Loucy (cell line): ENCODE data around the gene ZNF865.

Source experiments
- H2AFZ ChIP-seq: fragments of 200-600 bp; sonication (generic); 2 replicates; pipeline ENCODE4 v1.6.0; 2016; ENCODE audit warnings: antibody characterized with exemption, mild to moderate bottlenecking, low read length, moderate library complexity
- H3F3A ChIP-seq: fragments of 200-600 bp; 2 replicates; pipeline ENCODE4 v1.6.0; 2016; ENCODE audit warnings: antibody characterized with exemption, low read depth, mild to moderate bottlenecking
- H3K27me3 ChIP-seq: fragments of 200-600 bp; sonication (generic); 2 replicates; pipeline ENCODE4 v1.6.1; 2014; ENCODE audit warnings: low read length, mild to moderate bottlenecking; ENCODE audit not compliant: insufficient read depth, poor library complexity, severe bottlenecking
- H3K36me3 ChIP-seq: fragments of 200-600 bp; sonication (generic); 2 replicates; pipeline ENCODE4 v1.6.1; 2016; ENCODE audit warnings: low read length; ENCODE audit not compliant: insufficient read depth
- H3K4me1 ChIP-seq: fragments of 200-600 bp; sonication (generic); 2 replicates; pipeline ENCODE4 v1.5.1; 2014; ENCODE audit warnings: low read length, mild to moderate bottlenecking; ENCODE audit not compliant: insufficient read depth, poor library complexity, severe bottlenecking
- H3K4me2 ChIP-seq: fragments of 200-600 bp; sonication (generic); 2 replicates; pipeline ENCODE4 v1.6.0; 2014; ENCODE audit warnings: antibody characterized with exemption, low read length, low read depth, mild to moderate bottlenecking; ENCODE audit not compliant: poor library complexity, severe bottlenecking
- H3K4me3 ChIP-seq: fragments of 200-600 bp; sonication (generic); 2 replicates; pipeline ENCODE4 v1.5.1; 2014; ENCODE audit warnings: low read length, mild to moderate bottlenecking, mixed read lengths; ENCODE audit not compliant: poor library complexity, severe bottlenecking
- H3K79me2 ChIP-seq: fragments of 200-600 bp; sonication (generic); 2 replicates; pipeline ENCODE4 v1.6.1; 2014; ENCODE audit warnings: low read length; ENCODE audit not compliant: insufficient read depth
- H3K9ac ChIP-seq: fragments of 200-600 bp; sonication (generic); 2 replicates; pipeline ENCODE4 v1.6.0; 2014; ENCODE audit warnings: mild to moderate bottlenecking, low read depth, low read length, moderate library complexity; ENCODE audit not compliant: poor library complexity, severe bottlenecking
- H3K9me2 ChIP-seq: fragments of 200-600 bp; sonication (generic); replicated peaks from 2 replicates; pipeline ENCODE4 v1.6.1; 2016; ENCODE audit warnings: low read depth, low read length, mixed read lengths
- H3K9me3 ChIP-seq: fragments of 200-600 bp; sonication (generic); 2 replicates; pipeline ENCODE4 v1.6.1; 2014; ENCODE audit warnings: mild to moderate bottlenecking, antibody characterized with exemption, low read length, low read depth; ENCODE audit not compliant: insufficient read depth
- H4K20me1 ChIP-seq: fragments of 200-600 bp; sonication (generic); 2 replicates; pipeline ENCODE4 v1.6.0; 2014; ENCODE audit warnings: antibody characterized with exemption, low read length, mild to moderate bottlenecking; ENCODE audit not compliant: insufficient read depth, poor library complexity, severe bottlenecking
- CTCF ChIP-seq: fragments of 200-600 bp; sonication (generic); conservative IDR thresholded peaks from 2 replicates; pipeline ENCODE4 v1.5.1; 2014; ENCODE audit warnings: mild to moderate bottlenecking, antibody characterized with exemption, low read length
- EZH2phosphoT487 ChIP-seq: fragments of 200-600 bp; IDR thresholded peaks from 2 replicates; pipeline ENCODE4 v1.6.1; 2018; ENCODE audit warnings: antibody characterized with exemption, mild to moderate bottlenecking, moderate library complexity, borderline replicate concordance

ZNF865 gene

GRCh38 chr19:55590109-55590508 lies 15.3 kb upstream of the ZNF865 start:
- Histone ChIP-seq H3K9ac (no peak overlapping the region), H3K4me1 (peaks cover 18% of the 10 kb centered on the region)
- TF ChIP-seq CTCF (no peak), EZH2phosphoT487 (no peak)

GRCh38 chr19:55590617-55591016 lies 14.8 kb upstream of the ZNF865 start:
- H3K9me2 ChIP-seq: no peaks in the 10 kb centered on the region
- no peak overlapping the region for H2AFZ ChIP-seq
- H3K27me3 ChIP-seq: no peaks in the 10 kb centered on the region
- no peak overlapping the region for H3K4me3 ChIP-seq
- H3K79me2 ChIP-seq: no peaks in the 10 kb centered on the region
- H4K20me1 ChIP-seq: no peaks in the 10 kb centered on the region
- H3K36me3 ChIP-seq: no peaks in the 10 kb centered on the region
- H3K4me2 ChIP-seq: no peak overlapping the region
- no peak overlapping the region for H3K9ac ChIP-seq
- no peaks in the 10 kb centered on the region for H3K9me3 ChIP-seq
- TF ChIP-seq EZH2phosphoT487 (no peak), CTCF (no peak)
- no peaks in the 10 kb centered on the region for H3F3A ChIP-seq
- peaks cover 14% of the 10 kb centered on the region for H3K4me1 ChIP-seq

More at GRCh38 chr19:55590109-55590508, 15.3 kb upstream of the ZNF865 start:
- Histone ChIP-seq H3K79me2 (no peaks in the 10 kb centered on the region), H3K27me3 (no peaks in the 10 kb centered on the region), H2AFZ (no peak overlapping the region), H3K36me3 (no peaks in the 10 kb centered on the region), H3K9me2 (no peaks in the 10 kb centered on the region), H3K4me3 (no peak overlapping the region), H3K4me2 (no peak overlapping the region), H4K20me1 (no peaks in the 10 kb centered on the region), H3K9me3 (no peaks in the 10 kb centered on the region), H3F3A (peaks cover 4% of the 10 kb centered on the region; the same call in 1 of the 2 replicates)

- Histone ChIP-seq H3K4me2 (no peak overlapping the region), H3F3A (no peaks in the 10 kb centered on the region)
Observed at GRCh38 chr19:55591555-55591954, 13.9 kb upstream of the ZNF865 start.

More at GRCh38 chr19:55591555-55591954, 13.9 kb upstream of the ZNF865 start:
- no peaks in the 10 kb centered on the region for H3K27me3 ChIP-seq
- no peak overlapping the region for H3K4me3 ChIP-seq
- no peak overlapping the region for H2AFZ ChIP-seq
- peaks cover 7% of the 10 kb centered on the region for H3K4me1 ChIP-seq
- no peaks in the 10 kb centered on the region for H4K20me1 ChIP-seq
- H3K9me3 ChIP-seq: no peaks in the 10 kb centered on the region
- no peaks in the 10 kb centered on the region for H3K9me2 ChIP-seq
- H3K79me2 ChIP-seq: no peaks in the 10 kb centered on the region
- H3K36me3 ChIP-seq: no peaks in the 10 kb centered on the region
- TF ChIP-seq EZH2phosphoT487 (no peak), CTCF (no peak)
- H3K9ac ChIP-seq: no peak overlapping the region
